ENCODE data around the gene ATP8A2.

The ATP8A2 gene

GRCh38 chr13:25469169-25469525, 97.4 kb downstream of the ATP8A2 start:
- TF ChIP-seq POLR2AphosphoS5 (IDR thresholded peaks at IDR 0.05; ENCODE audit: low read depth, low read length) (no peak), SIN3A (IDR thresholded peaks at IDR 0.05; ENCODE audit: borderline replicate concordance, insufficient read depth, low read length) (no peak), REST (IDR thresholded peaks at IDR 0.05; ENCODE audit: insufficient read depth in 1 of 2, low read depth in 2 of 2, low read length in 2 of 2) (no peak), TAF1 (IDR thresholded peaks at IDR 0.05; ENCODE audit: borderline replicate concordance, insufficient read depth, low read length) (no peak), FOXP2 (optimal IDR thresholded peaks at IDR 0.05; ENCODE audit: borderline replicate concordance, extremely low read depth, extremely low read length, insufficient read depth) (no peak)

- TF ChIP-seq REST (IDR thresholded peaks at IDR 0.05; ENCODE audit: insufficient read depth in 1 of 2, low read depth in 2 of 2, low read length in 2 of 2) (no peak), TAF1 (IDR thresholded peaks at IDR 0.05; ENCODE audit: borderline replicate concordance, insufficient read depth, low read length) (no peak)
Observed at GRCh38 chr13:25473864-25474263, 102.1 kb downstream of the ATP8A2 start.

- no peak for TF ChIP-seq POLR2AphosphoS5 (IDR thresholded peaks at IDR 0.05; ENCODE audit: low read depth, low read length)
- no peak for TF ChIP-seq REST (IDR thresholded peaks at IDR 0.05; ENCODE audit: insufficient read depth in 1 of 2, low read depth in 2 of 2, low read length in 2 of 2)
- no peak for TF ChIP-seq SIN3A (IDR thresholded peaks at IDR 0.05; ENCODE audit: borderline replicate concordance, insufficient read depth, low read length)
- TF ChIP-seq FOXP2 (optimal IDR thresholded peaks at IDR 0.05; ENCODE audit: borderline replicate concordance, extremely low read depth, extremely low read length, insufficient read depth), result no peak
- no peak for TF ChIP-seq TAF1 (IDR thresholded peaks at IDR 0.05; ENCODE audit: borderline replicate concordance, insufficient read depth, low read length)
Observed at GRCh38 chr13:25478186-25478585, 106.4 kb downstream of the ATP8A2 start.

- TF ChIP-seq REST (IDR thresholded peaks at IDR 0.05; ENCODE audit: insufficient read depth in 1 of 2, low read depth in 2 of 2, low read length in 2 of 2) (no peak), TAF1 (IDR thresholded peaks at IDR 0.05; ENCODE audit: borderline replicate concordance, insufficient read depth, low read length) (no peak), POLR2AphosphoS5 (IDR thresholded peaks at IDR 0.05; ENCODE audit: low read depth, low read length) (no peak), FOXP2 (optimal IDR thresholded peaks at IDR 0.05; ENCODE audit: borderline replicate concordance, extremely low read depth, extremely low read length, insufficient read depth) (no peak), SIN3A (IDR thresholded peaks at IDR 0.05; ENCODE audit: borderline replicate concordance, insufficient read depth, low read length) (no peak)
Observed at GRCh38 chr13:25489238-25489637, 117.5 kb downstream of the ATP8A2 start.

- no peak for TF ChIP-seq SIN3A (IDR thresholded peaks at IDR 0.05; ENCODE audit: borderline replicate concordance, insufficient read depth, low read length)
- no peak for TF ChIP-seq TAF1 (IDR thresholded peaks at IDR 0.05; ENCODE audit: borderline replicate concordance, insufficient read depth, low read length)
- no peak for TF ChIP-seq POLR2AphosphoS5 (IDR thresholded peaks at IDR 0.05; ENCODE audit: low read depth, low read length)
- no peak for TF ChIP-seq REST (IDR thresholded peaks at IDR 0.05; ENCODE audit: insufficient read depth in 1 of 2, low read depth in 2 of 2, low read length in 2 of 2)
Observed at GRCh38 chr13:25490236-25490635, 118.5 kb downstream of the ATP8A2 start.

Measured in PFSK-1 (cell line).